PFSK-1 (cell line): ENCODE measurements around the gene SHC2.

Source experiments
- FOXP2 ChIP-seq: optimal IDR thresholded peaks from 2 replicates; pipeline ENCODE3; 2011; ENCODE audit warnings: borderline replicate concordance, control low read depth, inconsistent platforms; ENCODE audit not compliant: insufficient read depth; ENCODE audit errors: extremely low read length, extremely low read depth
- POLR2AphosphoS5 ChIP-seq: IDR thresholded peaks from 2 replicates; pipeline ENCODE4 v1.6.1; 2012; ENCODE audit warnings: low read depth, mild to moderate bottlenecking, control low read depth, low read length, moderate library complexity
- REST ChIP-seq, 2 experiments: IDR thresholded peaks; 2 replicates each; pipeline versions ENCODE4 v1.6.1 to v1.8.0; 2011 to 2012; ENCODE audit warnings: low read depth in 2 of 2, low read length in 2 of 2, control low read depth in 1 of 2, inconsistent platforms in 1 of 2, mild to moderate bottlenecking in 1 of 2, moderate library complexity in 1 of 2; ENCODE audit not compliant: insufficient read depth in 1 of 2
- SIN3A ChIP-seq: IDR thresholded peaks from 2 replicates; pipeline ENCODE4 v1.6.1; 2012; ENCODE audit warnings: mild to moderate bottlenecking, low read length, moderate library complexity, borderline replicate concordance; ENCODE audit not compliant: insufficient read depth
- TAF1 ChIP-seq: IDR thresholded peaks from 2 replicates; pipeline ENCODE4 v1.6.1; 2012; ENCODE audit warnings: low read length, control low read depth, borderline replicate concordance; ENCODE audit not compliant: insufficient read depth

Gene SHC2

DNA sequence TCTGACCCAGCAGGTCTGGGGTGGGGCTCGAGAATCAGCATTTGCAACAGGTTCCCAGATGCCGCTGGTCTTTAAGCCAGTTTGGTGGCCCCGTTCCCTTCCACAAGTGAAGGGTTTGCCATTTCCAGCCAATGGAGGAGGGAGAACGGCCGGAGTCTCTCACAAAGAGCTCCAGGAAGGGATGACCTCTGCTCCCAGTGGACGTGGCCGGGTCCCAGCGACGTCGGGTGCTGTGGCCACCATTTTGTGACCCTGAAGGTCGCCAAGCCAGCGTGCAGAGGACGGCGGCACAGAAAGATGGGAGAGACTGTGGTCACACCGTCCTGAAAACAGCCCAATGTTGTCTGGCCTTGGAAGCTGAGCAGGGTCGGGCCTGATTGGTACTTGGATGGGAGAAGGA, 8.0 kb downstream of the SHC2 start:
- TF ChIP-seq POLR2AphosphoS5 (no peak), FOXP2 (no peak), TAF1 (no peak), SIN3A (no peak), REST (IDR thresholded peaks at IDR 0.05; ENCODE audit: insufficient read depth in 1 of 2, low read depth in 2 of 2, low read length in 2 of 2) (no peak)

GRCh38 chr19:449916-450315, 10.9 kb downstream of the SHC2 start:
- TF ChIP-seq FOXP2 (no peak), POLR2AphosphoS5 (no peak), REST (IDR thresholded peaks at IDR 0.05; ENCODE audit: insufficient read depth in 1 of 2, low read depth in 2 of 2, low read length in 2 of 2) (no peak), TAF1 (no peak), SIN3A (no peak)

GRCh38 chr19:447816-448560, 12.8 kb downstream of the SHC2 start:
- TF ChIP-seq REST (IDR thresholded peaks at IDR 0.05; ENCODE audit: insufficient read depth in 1 of 2, low read depth in 2 of 2, low read length in 2 of 2) (no peak), FOXP2 (peak; percentile 84)

- TF ChIP-seq POLR2AphosphoS5 (no peak), FOXP2 (peak; percentile 18), TAF1 (no peak)
These were observed 13.8 kb downstream of the SHC2 start for GRCh38 chr19:447064-447426.

GRCh38 chr19:444677-445210, 16.1 kb downstream of the SHC2 start:
- TF ChIP-seq TAF1: no peak
- no peak for TF ChIP-seq POLR2AphosphoS5
- no peak for TF ChIP-seq SIN3A
- TF ChIP-seq REST (IDR thresholded peaks at IDR 0.05; ENCODE audit: insufficient read depth in 1 of 2, low read depth in 2 of 2, low read length in 2 of 2): no peak
- TF ChIP-seq FOXP2: no peak
